Neural cell (in vitro differentiated cells): ENCODE data around the gene RNF144A. TPM values are rescaled to one million over a fixed set of nuclear protein-coding genes. Genes with fewer than 3 reads are reported as not detected.

Experiments used
- H2AFZ ChIP-seq: fragments of 200-600, 300-800 bp; sonication (generic), shearing (Covaris generic); 2 replicates; pipeline ENCODE4 v1.6.0; 2014; ENCODE audit warnings: low read depth, mild to moderate bottlenecking, antibody characterized with exemption, low read length, moderate library complexity
- H3F3A ChIP-seq: fragments of 200-600 bp; shearing (Covaris generic); 2 replicates; pipeline ENCODE4 v1.6.1; 2016; ENCODE audit warnings: mild to moderate bottlenecking, moderate library complexity, mixed read lengths, antibody characterized with exemption, low read length; ENCODE audit not compliant: insufficient read depth, poor library complexity, severe bottlenecking
- H3K27ac ChIP-seq: fragments of 200-600, 300-800 bp; sonication (generic), shearing (Covaris generic); 2 replicates; pipeline ENCODE4 v1.5.1; 2014; ENCODE audit warnings: mild to moderate bottlenecking, low read length, moderate library complexity
- H3K27me3 ChIP-seq: fragments of 300-800, 200-600 bp; sonication (generic), shearing (Covaris generic); 2 replicates; pipeline ENCODE4 v1.6.0; 2014; ENCODE audit warnings: mild to moderate bottlenecking, low read depth, low read length, moderate library complexity; ENCODE audit not compliant: insufficient read depth
- H3K36me3 ChIP-seq: fragments of 300-800, 200-600 bp; sonication (generic), shearing (Covaris generic); 2 replicates; pipeline ENCODE4 v1.5.1; 2014; ENCODE audit warnings: mild to moderate bottlenecking, antibody characterized with exemption, low read length, moderate library complexity; ENCODE audit not compliant: insufficient read depth
- H3K4me2 ChIP-seq: fragments of 300-800, 200-600 bp; sonication (generic), shearing (Covaris generic); 2 replicates; pipeline ENCODE4 v1.6.0; 2014; ENCODE audit warnings: mild to moderate bottlenecking, low read length
- H3K4me3 ChIP-seq: fragments of 300-800, 200-600 bp; sonication (generic), shearing (Covaris generic); 2 replicates; pipeline ENCODE4 v1.5.1; 2014; ENCODE audit warnings: mild to moderate bottlenecking, low read length, moderate library complexity
- H3K79me2 ChIP-seq: fragments of 200-600 bp; shearing (Covaris generic); replicated peaks from 2 replicates; pipeline ENCODE4 v1.6.0; 2014; ENCODE audit warnings: mild to moderate bottlenecking, low read length, moderate library complexity; ENCODE audit not compliant: insufficient read depth
- H3K9ac ChIP-seq: fragments of 300-800, 200-600 bp; sonication (generic), shearing (Covaris generic); 2 replicates; pipeline ENCODE4 v1.6.1; 2016; ENCODE audit warnings: mild to moderate bottlenecking, low read length, mixed read lengths
- H3K9me2 ChIP-seq: fragments of 200-600 bp; shearing (Covaris generic); 2 replicates; pipeline ENCODE4 v1.6.1; 2016; ENCODE audit warnings: mild to moderate bottlenecking, low read length, mixed read lengths; ENCODE audit not compliant: insufficient read depth
- H3K9me3 ChIP-seq: fragments of 200-600, 300-800 bp; sonication (generic), shearing (Covaris generic); 2 replicates; pipeline ENCODE4 v1.6.1; 2016; ENCODE audit warnings: mild to moderate bottlenecking, mixed run types, low read length, moderate library complexity, mixed read lengths
- H4K20me1 ChIP-seq: fragments of 200-600 bp; shearing (Covaris generic); 2 replicates; pipeline ENCODE4 v1.6.1; 2016; ENCODE audit warnings: mild to moderate bottlenecking, mixed run types; ENCODE audit not compliant: insufficient read depth
- EP300 ChIP-seq: fragments of 450-650 bp; conservative IDR thresholded peaks from 2 replicates; pipeline ENCODE4 v1.6.1; 2014; ENCODE audit warnings: antibody characterized with exemption, mild to moderate bottlenecking, moderate library complexity; ENCODE audit not compliant: poor library complexity, severe bottlenecking
- EZH2 ChIP-seq: fragments of 200-600, 300-800 bp; shearing (Covaris generic), sonication (generic); IDR thresholded peaks from 2 replicates; pipeline ENCODE4 v1.6.1; 2014; ENCODE audit warnings: antibody characterized with exemption, low read length, borderline replicate concordance, mild to moderate bottlenecking; ENCODE audit not compliant: insufficient read depth, poor library complexity, severe bottlenecking
- MXI1 ChIP-seq: fragments of 450-650 bp; conservative IDR thresholded peaks from 2 replicates; pipeline ENCODE4 v1.6.1; 2014; ENCODE audit warnings: antibody characterized with exemption, mild to moderate bottlenecking; ENCODE audit not compliant: poor library complexity, severe bottlenecking
- POLR2AphosphoS5 ChIP-seq: IDR thresholded peaks from 2 replicates; pipeline ENCODE4 v1.6.1; 2012
- RAD21 ChIP-seq: fragments of 450-650 bp; conservative IDR thresholded peaks from 2 replicates; pipeline ENCODE4 v1.6.1; 2014; ENCODE audit warnings: antibody characterized with exemption, mild to moderate bottlenecking, moderate library complexity
- REST ChIP-seq: IDR thresholded peaks from 2 replicates; pipeline ENCODE4 v1.6.1; 2012; ENCODE audit warnings: borderline replicate concordance
- SMC3 ChIP-seq: fragments of 450-650 bp; conservative IDR thresholded peaks from 2 replicates; pipeline ENCODE4 v1.6.1; 2014; ENCODE audit warnings: antibody characterized with exemption, mild to moderate bottlenecking, moderate library complexity; ENCODE audit not compliant: poor library complexity
- TAF1 ChIP-seq: IDR thresholded peaks from 2 replicates; pipeline ENCODE4 v1.6.1; 2012; ENCODE audit warnings: low read depth
- polyA plus RNA-seq: library from polyadenylated mRNA; depleted of rRNA; stranded (reverse); fragments of >200 nt; gene quantifications from 2 replicates; pipeline ENCODE4 v1.2.3, GENCODE V29; 2014
- TF ChIP-seq, protein P1 (sequence below): fragments of 450-650 bp; IDR thresholded peaks from 2 replicates; pipeline ENCODE4 v1.5.1; 2014; ENCODE audit warnings: antibody characterized with exemption, mild to moderate bottlenecking, moderate library complexity; ENCODE audit not compliant: poor library complexity, severe bottlenecking

RNF144A gene
- polyA plus RNA-seq, 1 donor from 2014 or later, result 26.9 TPM

GRCh38 chr2:7053650-7054265, 136.5 kb downstream of the RNF144A start:
- H3K79me2 ChIP-seq, result no peaks in the 10 kb centered on the region
- H3K9me3 ChIP-seq, result no peaks in the 10 kb centered on the region
- H4K20me1 ChIP-seq, result no peaks in the 10 kb centered on the region
- no peaks in the 10 kb centered on the region for H3K36me3 ChIP-seq
- H3K9me2 ChIP-seq, result no peaks in the 10 kb centered on the region
- no peaks in the 10 kb centered on the region for H3K27me3 ChIP-seq
- no peaks in the 10 kb centered on the region for H3F3A ChIP-seq
- H2AFZ ChIP-seq, result no peak overlapping the region
- no peak overlapping the region for H3K4me2 ChIP-seq
- no peak overlapping the region for H3K9ac ChIP-seq
- TF ChIP-seq TAF1 (no peak), POLR2AphosphoS5 (no peak), RAD21 (no peak), REST (no peak), MXI1 (no peak), EZH2 (no peak), EP300 (no peak), SMC3 (no peak)
- TF ChIP-seq, protein P1, sequence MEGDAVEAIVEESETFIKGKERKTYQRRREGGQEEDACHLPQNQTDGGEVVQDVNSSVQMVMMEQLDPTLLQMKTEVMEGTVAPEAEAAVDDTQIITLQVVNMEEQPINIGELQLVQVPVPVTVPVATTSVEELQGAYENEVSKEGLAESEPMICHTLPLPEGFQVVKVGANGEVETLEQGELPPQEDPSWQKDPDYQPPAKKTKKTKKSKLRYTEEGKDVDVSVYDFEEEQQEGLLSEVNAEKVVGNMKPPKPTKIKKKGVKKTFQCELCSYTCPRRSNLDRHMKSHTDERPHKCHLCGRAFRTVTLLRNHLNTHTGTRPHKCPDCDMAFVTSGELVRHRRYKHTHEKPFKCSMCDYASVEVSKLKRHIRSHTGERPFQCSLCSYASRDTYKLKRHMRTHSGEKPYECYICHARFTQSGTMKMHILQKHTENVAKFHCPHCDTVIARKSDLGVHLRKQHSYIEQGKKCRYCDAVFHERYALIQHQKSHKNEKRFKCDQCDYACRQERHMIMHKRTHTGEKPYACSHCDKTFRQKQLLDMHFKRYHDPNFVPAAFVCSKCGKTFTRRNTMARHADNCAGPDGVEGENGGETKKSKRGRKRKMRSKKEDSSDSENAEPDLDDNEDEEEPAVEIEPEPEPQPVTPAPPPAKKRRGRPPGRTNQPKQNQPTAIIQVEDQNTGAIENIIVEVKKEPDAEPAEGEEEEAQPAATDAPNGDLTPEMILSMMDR, result no peak
- H3K4me3 ChIP-seq, result no peak overlapping the region
- H3K27ac ChIP-seq, result no peak overlapping the region

DNA sequence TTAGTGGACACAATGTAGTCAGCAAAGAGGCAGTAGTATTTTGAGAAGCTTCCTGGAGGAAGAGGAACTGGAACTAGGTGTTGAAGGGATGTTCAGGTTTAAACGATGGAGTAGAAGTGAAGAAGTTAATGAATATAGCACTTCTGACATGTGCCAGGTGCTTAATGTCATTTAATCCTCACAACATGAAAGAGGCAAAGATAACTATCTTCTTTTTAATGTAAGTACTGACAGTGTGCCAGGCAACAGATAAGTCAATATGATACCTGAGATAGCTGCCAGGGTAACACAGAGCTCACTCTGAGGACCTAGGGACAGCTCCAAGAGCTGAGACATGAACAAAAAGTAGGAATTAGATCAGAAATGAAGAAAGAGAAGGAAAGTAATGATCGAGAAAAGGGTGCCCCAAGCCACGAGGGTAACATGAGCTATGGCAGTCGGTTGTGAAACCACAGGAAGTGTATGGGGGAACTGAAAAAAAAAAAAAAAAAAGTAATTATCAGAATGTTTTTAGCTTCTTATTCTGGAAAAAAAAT, 140.7 kb downstream of the RNF144A start:
- Histone ChIP-seq H3K79me2 (no peaks in the 10 kb centered on the region), H4K20me1 (no peaks in the 10 kb centered on the region), H3K9me3 (no peaks in the 10 kb centered on the region), H2AFZ (no peak overlapping the region), H3K36me3 (no peaks in the 10 kb centered on the region), H3K27ac (no peak overlapping the region), H3K27me3 (no peaks in the 10 kb centered on the region), H3F3A (no peaks in the 10 kb centered on the region), H3K4me3 (no peak overlapping the region), H3K9ac (no peak overlapping the region), H3K4me2 (no peak overlapping the region), H3K9me2 (no peaks in the 10 kb centered on the region)
- TF ChIP-seq REST, result no peak
- TF ChIP-seq MXI1, result no peak
- no peak for TF ChIP-seq POLR2AphosphoS5
- TF ChIP-seq EZH2, result no peak
- TF ChIP-seq SMC3, result no peak
- no peak for TF ChIP-seq TAF1
- TF ChIP-seq, protein P1, result no peak
- TF ChIP-seq EP300, result no peak
- TF ChIP-seq RAD21, result no peak
